Panc1 (cell line): Measurements from ENCODE around the gene ZSCAN10. TPM values are rescaled to one million over a fixed set of nuclear protein-coding genes. Genes with fewer than 3 reads are reported as not detected.

Source experiments
- ATAC-seq: fragments of 200-7000 bp; cut with Tn5 transposase; 2 replicates; pipeline ENCODE4 v1.9.1; 2020; ENCODE audit warnings: mild to moderate bottlenecking, moderate library complexity
- BruUV-seq: library from RNA; stranded (reverse); fragments of 400-500 nt; replicated peaks from 2 replicates; lab custom pipeline; 2021; lab: Mats Ljungman, UMichigan
- CTCF ChIA-PET: fragments of 300-600 bp; sonication (Branson Sonifier 250); formaldehyde crosslinking; loops from one replicate; lab custom pipeline; 2022; ENCODE audit warnings: antibody characterized with exemption; lab: Charles Lee
- POLR2A ChIA-PET: fragments of 300-600 bp; sonication (Branson Sonifier 250); formaldehyde crosslinking; loops from one replicate; lab custom pipeline; 2022; ENCODE audit warnings: antibody characterized with exemption; lab: Charles Lee
- DNase-seq: peaks from one replicate; pipeline ENCODE4 v3.0.0-alpha.2; 2010; ENCODE audit warnings: low read depth, low spot score
- H3K27ac ChIP-seq: 2 replicates; pipeline ENCODE4 v1.5.1; 2011; ENCODE audit warnings: mild to moderate bottlenecking, low read length, inconsistent platforms
- H3K27me3 ChIP-seq: fragments of 200-500 bp; sonication (Bioruptor generic); 2 replicates; pipeline ENCODE4 v1.6.0; 2014; ENCODE audit warnings: low read length, inconsistent platforms; ENCODE audit not compliant: control insufficient read depth, insufficient read depth
- H3K36me3 ChIP-seq: fragments of 200-500 bp; sonication (Bioruptor generic); 2 replicates; pipeline ENCODE4 v1.5.1; 2014; ENCODE audit warnings: inconsistent platforms, mild to moderate bottlenecking, low read length, moderate library complexity; ENCODE audit not compliant: control insufficient read depth, insufficient read depth
- H3K4me1 ChIP-seq: 2 replicates; pipeline ENCODE4 v1.5.1; 2011; ENCODE audit warnings: inconsistent platforms, mild to moderate bottlenecking, low read length, moderate library complexity; ENCODE audit not compliant: control insufficient read depth, insufficient read depth
- H3K4me3 ChIP-seq, 2 experiments: 2 replicates each; pipeline ENCODE4 v1.5.1; 2011 to 2012; ENCODE audit warnings: low read depth in 2 of 2, low read length in 2 of 2, mild to moderate bottlenecking in 2 of 2, inconsistent platforms in 1 of 2, moderate library complexity in 1 of 2
- H3K9me3 ChIP-seq: fragments of 200-500 bp; sonication (Bioruptor generic); 2 replicates; pipeline ENCODE4 v1.5.1; 2014; ENCODE audit warnings: low read depth, mild to moderate bottlenecking, inconsistent platforms, low read length, moderate library complexity; ENCODE audit not compliant: control insufficient read depth, insufficient read depth
- CTCF ChIP-seq: fragments of 450-650 bp; IDR thresholded peaks from 2 replicates; pipeline ENCODE4 v1.5.1; 2017; ENCODE audit warnings: mild to moderate bottlenecking
- POLR2AphosphoS5 ChIP-seq: IDR thresholded peaks from 2 replicates; pipeline ENCODE4 v1.6.1; 2012; ENCODE audit warnings: mild to moderate bottlenecking, low read depth, low read length, moderate library complexity
- REST ChIP-seq, 2 experiments: IDR thresholded peaks; 2 replicates each; pipeline ENCODE4 v1.6.1; 2011 to 2012; ENCODE audit warnings: low read depth in 2 of 2, control low read depth in 1 of 2, low read length in 1 of 2, mild to moderate bottlenecking in 1 of 2, moderate library complexity in 1 of 2; ENCODE audit not compliant: insufficient read depth in 1 of 2
- SIN3A ChIP-seq: IDR thresholded peaks from 2 replicates; pipeline ENCODE4 v1.6.1; 2012; ENCODE audit warnings: low read depth, mild to moderate bottlenecking, low read length, moderate library complexity, borderline replicate concordance; ENCODE audit not compliant: insufficient read depth
- TCF7L2 ChIP-seq: IDR thresholded peaks from 2 replicates; pipeline ENCODE4 v1.6.1; 2011; ENCODE audit warnings: mild to moderate bottlenecking, low read depth, low read length, inconsistent platforms
- in situ Hi-C: cut with HindIII; loops from 2 replicates; pipeline ENCODE4 v1.10.0; 2016; ENCODE audit warnings: low sequenced_read_pairs, low pct_unique_long_range_greater_than_20kb
- intact Hi-C: fragments of 100-400 bp; cut with micrococcal nuclease; formaldehyde crosslinking; loops from one replicate; pipeline ENCODE4 v1.10.0; 2022; ENCODE audit not compliant: unreplicated experiment
- total RNA-seq: library from RNA; stranded (reverse); gene quantifications from one replicate; pipeline ENCODE4 v1.2.1, GENCODE V29; 2021; ENCODE audit not compliant: unreplicated experiment

The ZSCAN10 gene
- total RNA-seq, 1 experiment from 2014 or later: 0.21 TPM

GRCh38 chr16:3075523-3075915 lies 23.6 kb downstream of the ZSCAN10 start:
- no peak overlapping the region for H3K27ac ChIP-seq
- no peaks in the 10 kb centered on the region for H3K36me3 ChIP-seq
- peak; percentile 37 for ATAC-seq
- no TSS peak for BruUV-seq
- no peak for DNase-seq
- POLR2A ChIA-PET: interaction anchor here (0.6 kb wide), 2 partner anchors 70 to 85 kb away, joined by 3 to 13 read pairs; no protein-coding TSS in a partner anchor
- CTCF ChIA-PET: no interaction called here
- no peak overlapping the region for H3K4me3 ChIP-seq
- H3K4me1 ChIP-seq: no peaks in the 10 kb centered on the region
- H3K27me3 ChIP-seq: no peaks in the 10 kb centered on the region
- in situ Hi-C loops: no loop called here
- TF ChIP-seq TCF7L2 (no peak), REST (IDR thresholded peaks at IDR 0.05; ENCODE audit: insufficient read depth in 1 of 2, low read depth in 2 of 2, low read length in 1 of 2) (no peak), SIN3A (no peak), POLR2AphosphoS5 (no peak), CTCF (no peak)
- no peaks in the 10 kb centered on the region for H3K9me3 ChIP-seq
- intact Hi-C loops: no loop called here

GRCh38 chr16:3074860-3075522 lies 24.1 kb downstream of the ZSCAN10 start:
- no peaks in the 10 kb centered on the region for H3K9me3 ChIP-seq
- intact Hi-C loops: no loop called here
- DNase-seq (no peak), ATAC-seq (no peak)
- no TSS peak for BruUV-seq
- H3K27me3 ChIP-seq: no peaks in the 10 kb centered on the region
- CTCF ChIA-PET: no interaction called here
- in situ Hi-C loops: no loop called here
- H3K4me3 ChIP-seq: no peak overlapping the region
- TF ChIP-seq POLR2AphosphoS5 (no peak), TCF7L2 (no peak), REST (IDR thresholded peaks at IDR 0.05; ENCODE audit: insufficient read depth in 1 of 2, low read depth in 2 of 2, low read length in 1 of 2) (no peak), SIN3A (no peak), CTCF (no peak)
- H3K27ac ChIP-seq: no peak overlapping the region
- no peaks in the 10 kb centered on the region for H3K4me1 ChIP-seq
- POLR2A ChIA-PET: interaction anchor here (0.6 kb wide), 1 partner anchor 70 kb away, joined by 3 read pairs; no protein-coding TSS in a partner anchor
- no peaks in the 10 kb centered on the region for H3K36me3 ChIP-seq
